Fibroblast of lung (primary cell): ENCODE results near the gene MTG2.

Experiments used
- CTCF ChIP-seq, 2 donors: IDR thresholded peaks in 1 of 2; conservative IDR thresholded peaks in 1 of 2; 1 replicate in 1 of 2; 2 replicates in 1 of 2; pipeline ENCODE4 v1.5.1; 2011 to 2012; ENCODE audit warnings: low read length in 2 of 2, control low read depth in 1 of 2, inconsistent platforms in 1 of 2, low read depth in 1 of 2, mild to moderate bottlenecking in 1 of 2
- EZH2 ChIP-seq: IDR thresholded peaks from 2 replicates; pipeline ENCODE4 v1.5.1; 2012; ENCODE audit warnings: low read length, control low read depth, mild to moderate bottlenecking; ENCODE audit errors: missing control alignments

DNA sequence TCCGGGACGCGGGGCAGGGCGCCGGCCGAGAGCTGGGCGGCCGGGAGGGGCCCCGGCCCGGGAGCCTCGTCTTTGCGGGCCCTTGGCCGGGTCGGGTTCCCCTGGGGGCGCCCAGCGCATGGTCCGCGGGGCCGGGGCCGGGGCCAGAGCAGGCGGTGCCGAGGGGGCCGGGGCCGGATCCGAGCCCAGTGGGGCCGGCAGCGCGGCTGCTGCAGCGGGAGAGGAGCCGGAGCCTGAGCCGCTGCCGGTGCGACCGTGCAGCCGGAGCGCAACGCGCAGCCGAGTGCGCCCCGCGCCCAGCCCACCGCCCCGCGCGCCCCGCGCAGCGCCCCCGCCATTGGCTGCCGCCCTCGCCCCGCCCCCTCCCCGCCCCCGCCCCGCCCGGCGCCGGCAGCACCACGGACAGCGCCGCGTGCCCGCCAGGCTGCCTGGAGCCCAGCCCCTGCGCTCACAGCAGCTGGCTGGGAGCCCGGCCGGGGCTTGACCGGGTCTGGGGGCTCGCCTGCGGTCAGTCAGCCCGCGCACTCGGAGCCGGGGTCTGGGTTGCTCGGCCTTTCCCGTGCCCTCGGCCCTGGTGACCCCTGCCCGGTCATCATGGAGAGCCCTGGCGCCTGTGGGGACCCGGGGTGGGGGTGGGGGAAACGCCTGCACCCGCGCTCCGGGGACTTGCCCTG lies 37.3 kb downstream of the MTG2 start, which contains the start of gene HRH3:
- no peak for TF ChIP-seq CTCF (conservative IDR thresholded peaks at IDR 0.05 in 1 of 2, IDR thresholded peaks at IDR 0.05 in 1 of 2; ENCODE audit: low read depth in 1 of 2, low read length in 2 of 2)
- no peak for TF ChIP-seq EZH2
